A549 treated with AZD2906 at 1 μM for 4 hours (cell line): ENCODE results near the gene UCMA. TPM values are rescaled to one million over a fixed set of nuclear protein-coding genes. Genes with fewer than 3 reads are reported as not detected.

Experiments used
- total RNA-seq: library from RNA; stranded (reverse); fragments of 200-300 nt; extraction: Qiagen RNA extraction; gene quantifications from 5 replicates; pipeline ENCODE4 v1.2.3, GENCODE V29; 2022

Gene UCMA
- total RNA-seq = not detected in 5 replicates

GRCh38 chr10:13234172-13234571, at the start of gene UCMA:
UCMA (minus strand) TSS chr10:13234374; CDS start chr10:13234258, 116 bp downstream.

Other genes with a start within 250 kb of the UCMA start
- gene CCDC3, start 232.7 kb downstream of the UCMA start, total RNA-seq = 1.0 to 1.4 TPM (median 1.2 TPM) in 5 replicates
- gene OPTN, start 134.2 kb downstream of the UCMA start, total RNA-seq = 46.8 to 58.7 TPM (median 55.7 TPM) in 5 replicates
- 17.9 to 24.7 TPM (median 20.1 TPM) in 5 replicates for gene MCM10, start 72.8 kb downstream of the UCMA start, total RNA-seq
- 28.7 to 36.6 TPM (median 31.0 TPM) in 5 replicates for gene PHYH, start 65.7 kb upstream of the UCMA start, total RNA-seq
- 56.9 to 79.8 TPM (median 63.2 TPM) in 5 replicates for gene SEPHS1, start 113.9 kb upstream of the UCMA start, total RNA-seq